Stimulated activated CD4-positive, alpha-beta T cell treated with anti-CD3 and anti-CD28 coated beads, Interleukin-1b, Interleukin-23, amount 100 ng/mL, for 4 hours (primary cell): Measurements from ENCODE around the gene FEZ2.

ENCODE experiments used
- DNase-seq, 2 donors: peaks; one replicate each; pipeline ENCODE4 v3.0.0-alpha.2; 2020; ENCODE audit warnings: low read depth in 2 of 2

FEZ2 gene

GRCh38 chr2:36530178-36530982 lies 67.6 kb downstream of the FEZ2 start:
- no peak for DNase-seq

GRCh38 chr2:36528766-36529392 lies 69.1 kb downstream of the FEZ2 start:
- no peak for DNase-seq

- no peak for DNase-seq
Measured at GRCh38 chr2:36528274-36528673, 69.7 kb downstream of the FEZ2 start.

- DNase-seq, result no peak
Measured at GRCh38 chr2:36526226-36526625, 71.7 kb downstream of the FEZ2 start.

- no peak for DNase-seq
Measured at GRCh38 chr2:36525245-36525644, 72.7 kb downstream of the FEZ2 start.

- DNase-seq, result no peak
Measured at GRCh38 chr2:36523153-36523552, 74.8 kb downstream of the FEZ2 start.

GRCh38 chr2:36520431-36520830 lies 77.5 kb downstream of the FEZ2 start:
- no peak for DNase-seq

- DNase-seq, result no peak
Measured at GRCh38 chr2:36516136-36516870, 81.7 kb downstream of the FEZ2 start.

- DNase-seq, result no peak
Measured at GRCh38 chr2:36515538-36515937, 82.4 kb downstream of the FEZ2 start.

- DNase-seq, result no peak
Measured at GRCh38 chr2:36513661-36514060, 84.3 kb downstream of the FEZ2 start.

GRCh38 chr2:36512705-36513104 lies 85.3 kb downstream of the FEZ2 start:
- no peak for DNase-seq

GRCh38 chr2:36511858-36512603 lies 85.9 kb downstream of the FEZ2 start:
- DNase-seq, result no peak

- no peak for DNase-seq
Measured at GRCh38 chr2:36509075-36509474, 88.9 kb downstream of the FEZ2 start.

GRCh38 chr2:36507408-36507812 lies 90.6 kb downstream of the FEZ2 start:
- DNase-seq, result peak in 1 of 2 donors; percentile 18
